ENCODE data around the gene ZBTB21. TPM values are rescaled to one million over a fixed set of nuclear protein-coding genes. Genes with fewer than 3 reads are reported as not detected.

The ZBTB21 gene
- total RNA-seq, 1 experiment from 2014 or later: 18.1 TPM

- no peaks in the 10 kb centered on the region for H3K9me3 Mint-ChIP-seq
- peaks cover 46 to 59% of the 10 kb centered on the region in 2 experiments for H3K4me1 Mint-ChIP-seq
- Histone ChIP-seq H3K9me3 (ENCODE audit: control insufficient read depth, low read depth, low read length) (no peaks in the 10 kb centered on the region), H3K18ac (ENCODE audit: insufficient read length, low read depth, low read length) (no peak overlapping the region), H3K79me2 (ENCODE audit: insufficient read depth, low read length) (no peaks in the 10 kb centered on the region), H3K4me1 (ENCODE audit: insufficient read depth, low read length) (peaks cover 3% of the 10 kb centered on the region; the same call in 1 of the 2 replicates), H2AFZ (ENCODE audit: low read length) (no peak overlapping the region), H2AK5ac (ENCODE audit: insufficient read length, low read length) (no peak overlapping the region), H3K23me2 (ENCODE audit: insufficient read length, low read depth, low read length, poor library complexity, severe bottlenecking) (no peaks in the 10 kb centered on the region), H3K23ac (ENCODE audit: insufficient read length, low read depth, low read length) (no peak overlapping the region), H4K20me1 (ENCODE audit: control insufficient read depth, insufficient read depth, insufficient read length) (no peaks in the 10 kb centered on the region), H2BK12ac (ENCODE audit: insufficient read length, low read depth, low read length) (no peak overlapping the region), H3K9ac (ENCODE audit: extremely low read depth, insufficient read length, low read length) (no peak overlapping the region), H3T11ph (ENCODE audit: low read length) (no peak overlapping the region), H4K8ac (replicated peaks; ENCODE audit: insufficient read length, low read depth, low read length) (no peak overlapping the region), H3K79me1 (ENCODE audit: insufficient read depth, low read depth, low read length, poor library complexity, severe bottlenecking) (no peaks in the 10 kb centered on the region), H3K4ac (ENCODE audit: low read depth, low read length) (no peak overlapping the region), H3K27ac (ENCODE audit: insufficient read length, low read depth, low read length) (no peak overlapping the region), H4K91ac (ENCODE audit: insufficient read length, low read depth, low read length) (no peak overlapping the region), H2BK120ac (ENCODE audit: low read depth, low read length, poor library complexity, severe bottlenecking) (no peak overlapping the region), H3K56ac (ENCODE audit: insufficient read length, low read depth, low read length) (no peak overlapping the region), H2BK15ac (ENCODE audit: low read depth, low read length) (no peak overlapping the region), H3K14ac (ENCODE audit: insufficient read depth, low read length) (no peak overlapping the region; the same call in 1 of the 2 replicates), H3K27me3 (ENCODE audit: insufficient read depth, low read length) (no peaks in the 10 kb centered on the region), H2BK20ac (ENCODE audit: low read depth, low read length, poor library complexity, severe bottlenecking) (no peak overlapping the region), H3K4me2 (ENCODE audit: insufficient read depth, insufficient read length, low read length) (no peak overlapping the region), H4K5ac (ENCODE audit: insufficient read length, low read depth, low read length) (no peak overlapping the region), H2BK5ac (ENCODE audit: insufficient read length, low read length) (no peak overlapping the region)
- WGBS (ENCODE audit: extremely low coverage, insufficient read length, low lambda C conversion rate): no CpG with 5 or more reads among the region's 10 CpGs
- DNase-seq: no peak
- H3K4me3 Mint-ChIP-seq: no peak overlapping the region
- H3K36me3 Mint-ChIP-seq (ENCODE audit: insufficient read depth in 1 of 3, low read depth in 3 of 3): peaks cover 0 to 4% (median 0%) of the 10 kb centered on the region in 3 experiments; a peak in 3 of 7 replicates
- H3K27me3 Mint-ChIP-seq (ENCODE audit: low read depth): peaks cover 21% of the 10 kb centered on the region
- TF ChIP-seq, protein P1, sequence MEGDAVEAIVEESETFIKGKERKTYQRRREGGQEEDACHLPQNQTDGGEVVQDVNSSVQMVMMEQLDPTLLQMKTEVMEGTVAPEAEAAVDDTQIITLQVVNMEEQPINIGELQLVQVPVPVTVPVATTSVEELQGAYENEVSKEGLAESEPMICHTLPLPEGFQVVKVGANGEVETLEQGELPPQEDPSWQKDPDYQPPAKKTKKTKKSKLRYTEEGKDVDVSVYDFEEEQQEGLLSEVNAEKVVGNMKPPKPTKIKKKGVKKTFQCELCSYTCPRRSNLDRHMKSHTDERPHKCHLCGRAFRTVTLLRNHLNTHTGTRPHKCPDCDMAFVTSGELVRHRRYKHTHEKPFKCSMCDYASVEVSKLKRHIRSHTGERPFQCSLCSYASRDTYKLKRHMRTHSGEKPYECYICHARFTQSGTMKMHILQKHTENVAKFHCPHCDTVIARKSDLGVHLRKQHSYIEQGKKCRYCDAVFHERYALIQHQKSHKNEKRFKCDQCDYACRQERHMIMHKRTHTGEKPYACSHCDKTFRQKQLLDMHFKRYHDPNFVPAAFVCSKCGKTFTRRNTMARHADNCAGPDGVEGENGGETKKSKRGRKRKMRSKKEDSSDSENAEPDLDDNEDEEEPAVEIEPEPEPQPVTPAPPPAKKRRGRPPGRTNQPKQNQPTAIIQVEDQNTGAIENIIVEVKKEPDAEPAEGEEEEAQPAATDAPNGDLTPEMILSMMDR (conservative IDR thresholded peaks at IDR 0.05): no peak
- no peak overlapping the region for H3K27ac Mint-ChIP-seq
Measured at GRCh38 chr21:42059721-42060120, 49.6 kb upstream of the ZBTB21 start.
